Cortex of kidney (tissue), 1 donor: Measurements from ENCODE around the gene PARD3.
"Not testable (repeated sequence)": the region's sequence is repeated elsewhere in the genome, so short reads cannot be mapped to it uniquely, and the experiment has no call there.

Experiments used
- DNase-seq: peaks from one replicate; lab custom pipeline; 2025; lab: John Stamatoyannopoulos, UW

The PARD3 gene

DNA sequence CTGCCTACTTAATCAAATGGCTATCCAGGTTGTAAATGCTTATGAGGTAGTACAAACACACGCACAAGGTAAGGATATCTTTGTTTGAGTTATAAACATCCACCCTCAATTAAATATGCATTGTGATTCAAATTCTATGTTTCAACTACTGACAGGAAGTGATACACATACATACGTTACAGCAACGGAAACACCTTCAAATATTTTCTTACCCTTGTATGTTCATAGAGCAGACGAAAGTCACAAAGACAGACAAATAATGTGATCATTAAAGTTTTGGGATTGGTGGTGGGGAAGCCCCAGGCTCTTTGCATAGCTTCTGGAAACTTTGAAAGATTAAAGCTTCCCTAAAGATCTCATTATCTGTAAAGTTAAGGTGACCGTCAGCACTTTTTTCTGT is 521.0 kb downstream of the PARD3 start:
- no peak for DNase-seq

DNA sequence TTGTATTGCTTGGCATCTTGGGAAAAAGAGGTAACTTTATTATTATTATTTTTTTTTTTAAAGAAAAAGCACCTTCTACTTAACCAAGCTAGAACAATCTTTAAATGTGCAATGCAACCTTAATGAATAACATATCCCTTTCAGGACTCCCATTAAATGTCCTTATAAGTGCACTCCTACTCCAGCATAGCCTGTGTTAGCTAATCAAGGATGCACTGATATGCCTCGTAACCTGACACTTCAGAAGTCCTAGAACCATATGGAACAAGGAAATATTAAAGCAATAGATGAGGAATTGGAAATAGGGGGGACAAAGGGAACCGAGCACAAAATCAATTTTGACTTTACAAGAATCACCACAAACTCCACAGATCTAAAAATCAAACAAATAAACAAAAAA is 522.4 kb downstream of the PARD3 start:
- DNase-seq = no peak

DNA sequence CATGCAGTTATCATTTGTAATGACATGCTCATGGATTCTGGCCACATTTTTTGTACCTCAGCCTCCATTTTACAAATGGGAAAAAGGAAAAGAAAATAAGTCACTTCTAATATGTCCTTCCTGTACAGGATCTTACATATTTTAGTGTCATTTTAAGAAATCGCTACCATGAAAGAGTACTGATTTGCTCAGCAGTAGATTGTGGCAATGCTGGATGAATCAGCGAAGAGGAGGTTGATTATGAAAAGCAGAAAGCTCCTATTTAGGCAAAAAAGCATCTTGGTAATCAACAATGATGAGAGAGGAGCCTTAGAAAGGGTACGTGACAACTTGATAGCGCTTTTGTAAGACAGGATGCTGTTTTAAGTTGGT is 522.9 kb downstream of the PARD3 start:
- DNase-seq = no peak

DNA sequence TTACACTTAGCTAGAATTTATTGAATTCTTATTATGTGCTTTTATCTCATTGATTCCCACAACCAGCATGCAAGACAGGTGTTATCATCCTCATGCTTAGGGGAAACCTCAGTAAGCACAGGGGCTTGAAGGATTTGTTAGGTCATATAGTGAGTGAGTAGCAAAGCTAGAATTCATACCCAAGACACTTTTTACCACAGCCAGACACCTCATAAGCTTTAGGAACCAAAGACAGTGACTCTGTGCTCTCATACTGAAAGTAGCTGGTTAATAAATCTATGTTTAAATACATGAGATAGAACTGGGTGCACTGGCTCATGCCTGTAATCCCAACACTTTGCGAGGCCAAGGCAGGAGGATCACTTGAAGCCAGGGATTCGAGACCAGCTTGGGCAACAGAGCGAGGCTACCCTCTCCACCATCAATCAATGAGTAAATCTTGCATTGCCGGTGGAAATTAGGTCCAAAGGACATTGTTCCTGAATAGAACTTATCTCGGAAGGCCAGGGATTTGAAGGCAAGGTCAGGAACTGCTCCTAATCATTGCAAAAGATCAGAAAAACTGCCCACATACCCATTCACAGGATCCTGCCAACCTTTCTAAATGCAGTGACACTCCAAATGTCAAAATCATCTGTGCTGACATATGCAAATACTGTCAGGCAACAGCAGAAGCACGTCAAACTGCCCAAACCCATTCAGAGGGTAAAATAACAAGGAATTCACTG is 523.5 kb downstream of the PARD3 start:
- no peak for DNase-seq

DNA sequence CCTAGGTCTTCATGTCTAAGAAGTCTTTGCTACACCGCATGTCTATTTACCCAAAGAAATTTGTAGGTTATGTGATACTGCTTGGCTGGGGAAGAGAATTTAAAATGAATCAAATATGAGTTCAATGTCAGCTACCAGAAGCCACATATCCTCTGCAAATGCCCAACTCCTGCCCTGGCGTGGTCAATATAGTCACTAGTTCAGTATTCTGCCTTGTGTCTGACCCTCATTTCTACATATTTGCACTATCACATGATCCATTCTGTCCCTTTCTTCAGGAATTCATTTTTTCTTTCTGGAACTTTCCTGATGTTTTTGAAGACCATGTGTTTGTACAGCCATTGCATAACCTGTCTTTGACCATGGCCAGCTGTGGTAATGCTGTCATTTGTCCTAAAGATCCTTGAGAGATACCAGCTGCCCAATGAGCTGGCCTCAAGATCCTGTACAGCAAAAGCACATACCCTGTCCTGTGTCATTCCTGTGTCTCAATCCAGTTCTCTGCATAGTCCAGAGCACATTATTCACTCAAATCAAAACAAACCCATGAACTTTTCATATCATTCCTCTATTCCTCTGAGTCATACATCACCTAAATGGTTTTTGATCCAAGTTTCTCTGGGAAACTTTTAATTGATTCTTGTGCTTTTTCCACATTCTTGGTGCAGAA is 524.5 kb downstream of the PARD3 start:
- no peak for DNase-seq

DNA sequence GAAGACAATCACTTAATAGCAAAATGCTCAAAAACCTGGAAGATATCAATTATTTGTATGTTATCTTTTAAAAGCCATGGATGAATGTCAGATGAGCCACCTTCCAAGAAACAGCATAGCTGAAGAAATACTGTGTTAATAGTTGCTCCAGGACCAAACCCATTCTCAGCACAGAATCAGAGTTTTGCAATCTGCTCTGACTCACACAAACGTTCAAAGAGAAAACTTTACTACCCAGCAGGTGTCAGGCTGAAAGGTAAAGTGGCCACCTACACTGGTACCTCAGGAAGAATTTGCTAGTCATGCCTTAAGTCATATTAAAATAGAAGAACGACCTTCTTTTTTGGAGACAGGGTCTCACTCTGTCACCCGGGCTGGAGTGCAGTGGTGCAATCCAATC is 526.5 kb downstream of the PARD3 start:
- DNase-seq = no peak

DNA sequence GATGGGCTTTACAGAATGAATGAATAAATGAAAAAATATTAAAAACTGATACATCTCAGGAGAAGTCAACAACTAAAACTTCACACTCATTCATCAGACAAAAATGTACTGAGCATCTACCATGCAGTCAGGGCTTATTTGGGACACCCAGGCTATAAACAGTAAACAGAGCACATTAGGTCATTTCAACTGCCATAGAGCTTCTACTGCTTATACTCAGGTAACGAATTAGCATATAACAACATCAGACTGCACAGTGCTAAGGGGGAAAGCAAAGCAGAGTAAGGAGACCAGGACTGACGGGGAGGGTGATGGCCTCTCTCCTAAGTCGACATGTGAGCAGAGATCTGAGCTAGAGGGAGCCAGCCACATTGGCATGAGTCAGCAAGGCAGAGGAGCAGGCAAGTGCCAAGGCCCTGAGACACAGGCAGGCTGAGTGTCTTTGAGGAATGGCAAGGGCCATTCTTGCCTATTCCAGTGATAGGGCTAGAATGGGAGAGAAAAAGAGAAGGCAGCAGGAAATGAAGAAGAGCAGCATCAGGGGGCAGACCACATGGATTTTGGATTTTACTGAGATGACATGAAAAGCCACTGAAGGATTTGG is 528.9 kb downstream of the PARD3 start:
- no peak for DNase-seq

DNA sequence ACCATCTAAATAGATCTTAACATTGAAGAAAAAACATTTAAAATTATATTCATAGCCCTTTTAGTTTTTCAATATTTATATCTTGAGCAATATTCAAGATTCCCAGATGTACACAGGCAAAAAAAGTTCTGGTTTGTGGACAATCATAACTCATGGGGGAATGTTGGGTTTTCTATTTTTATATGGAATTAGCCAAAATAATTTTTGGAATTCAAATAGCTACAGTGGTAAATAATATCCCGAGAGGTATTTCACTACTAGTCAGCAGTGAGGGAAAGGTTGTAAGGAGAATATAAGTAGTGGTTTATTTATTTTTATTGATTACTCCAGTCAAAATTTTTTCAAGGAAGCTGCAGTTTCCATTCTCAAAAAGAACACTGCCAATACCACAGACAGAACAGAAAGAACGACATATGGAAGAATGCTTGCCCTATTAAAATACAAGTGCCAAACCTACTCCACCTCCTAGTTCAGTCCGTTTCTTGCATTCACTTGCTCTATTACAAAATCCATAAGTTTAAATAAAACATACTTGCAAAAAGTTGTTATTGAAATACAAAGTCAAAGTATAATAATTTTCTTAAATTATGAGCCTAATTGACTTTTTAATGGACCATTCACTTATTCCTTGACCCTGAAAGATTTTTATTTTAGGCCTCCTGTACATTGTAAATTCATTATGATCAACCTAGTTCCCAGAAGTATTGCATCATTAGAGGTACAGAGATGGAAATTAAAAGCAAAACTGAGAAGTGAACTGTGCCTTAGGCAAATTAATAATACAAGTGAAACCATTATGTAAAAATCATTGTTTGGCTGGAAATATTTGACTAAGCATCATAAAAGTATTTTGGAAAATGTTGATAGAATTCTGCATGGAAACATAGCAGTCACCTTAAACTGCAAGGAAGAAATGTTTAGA is 533.2 kb downstream of the PARD3 start:
- DNase-seq = no peak

DNA sequence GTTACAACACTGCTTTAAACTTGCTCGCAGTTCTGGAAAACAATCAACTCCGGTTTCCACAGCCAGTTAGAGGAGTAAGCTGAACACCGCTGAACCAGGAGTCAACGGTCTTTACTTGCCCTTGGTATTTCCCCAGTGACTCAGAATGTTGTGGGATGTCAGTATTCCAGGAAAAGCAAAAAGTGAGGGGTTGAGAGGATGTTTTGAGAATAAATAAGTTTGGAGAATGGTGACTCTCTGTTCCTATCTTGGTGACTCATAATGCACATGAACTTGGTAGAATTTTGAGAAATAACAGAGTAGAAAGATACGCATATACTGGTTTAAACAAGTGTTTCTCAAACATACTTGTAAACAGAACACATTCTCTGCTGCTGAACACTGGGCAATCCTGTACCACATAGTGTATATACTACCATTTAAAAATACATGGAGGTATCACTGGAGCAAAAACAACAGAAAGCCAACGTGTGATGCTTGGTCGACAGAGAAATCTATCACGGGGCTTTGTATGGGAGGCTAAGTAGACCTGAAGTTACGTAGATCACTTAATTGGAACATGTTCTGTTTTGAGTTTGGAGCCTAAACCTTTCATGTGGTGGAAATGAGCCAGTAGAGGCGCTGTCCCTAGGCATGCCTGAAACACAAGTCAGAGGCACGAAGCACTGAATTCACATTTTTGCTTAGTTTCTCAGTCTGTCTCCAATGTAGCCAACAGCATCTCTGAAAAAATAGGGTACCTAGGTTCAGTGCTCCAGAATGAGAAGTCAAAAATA is 534.3 kb downstream of the PARD3 start:
- no peak for DNase-seq

DNA sequence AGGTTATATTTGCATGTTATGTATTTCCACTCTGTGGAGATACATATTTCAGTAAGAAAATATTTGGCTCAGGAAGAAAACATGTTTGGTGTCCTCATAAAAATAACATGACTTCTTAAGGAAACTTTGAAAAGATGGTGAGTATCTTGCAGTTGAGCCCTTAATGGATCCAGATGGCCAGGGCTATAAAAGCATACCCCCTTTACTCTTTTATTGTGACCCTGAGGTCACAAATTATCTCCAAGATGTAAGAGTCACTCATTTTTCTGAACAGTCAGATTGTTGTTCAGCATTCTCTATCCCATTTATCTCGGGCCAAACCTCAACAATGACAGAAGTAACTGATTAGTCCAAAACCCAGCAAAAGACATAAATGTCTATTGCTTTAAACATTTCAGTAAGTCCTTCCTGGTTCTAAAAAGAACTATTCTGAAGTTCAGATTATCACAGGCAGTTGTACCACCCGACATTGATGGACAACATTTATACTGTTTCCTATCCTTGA is 539.4 kb downstream of the PARD3 start:
- no peak for DNase-seq

DNA sequence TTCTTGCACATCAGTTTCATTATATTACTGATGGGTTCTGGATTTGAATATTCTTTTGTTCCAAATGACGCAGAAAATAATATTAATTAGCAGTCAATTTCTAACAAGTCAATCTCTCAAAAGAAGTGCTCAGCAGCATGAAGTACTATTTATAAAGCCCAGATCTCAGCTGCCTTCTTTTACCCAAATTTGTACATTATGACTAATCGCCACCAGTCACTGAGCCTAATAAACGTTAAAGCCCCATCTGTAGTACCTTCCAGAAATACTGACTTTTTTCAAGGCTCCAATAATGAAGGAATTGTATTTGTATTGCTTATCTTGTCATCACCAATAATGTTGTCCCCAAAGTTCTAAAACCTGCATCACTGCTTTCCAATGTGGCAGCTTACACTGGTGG is 540.2 kb downstream of the PARD3 start:
- DNase-seq = no peak

DNA sequence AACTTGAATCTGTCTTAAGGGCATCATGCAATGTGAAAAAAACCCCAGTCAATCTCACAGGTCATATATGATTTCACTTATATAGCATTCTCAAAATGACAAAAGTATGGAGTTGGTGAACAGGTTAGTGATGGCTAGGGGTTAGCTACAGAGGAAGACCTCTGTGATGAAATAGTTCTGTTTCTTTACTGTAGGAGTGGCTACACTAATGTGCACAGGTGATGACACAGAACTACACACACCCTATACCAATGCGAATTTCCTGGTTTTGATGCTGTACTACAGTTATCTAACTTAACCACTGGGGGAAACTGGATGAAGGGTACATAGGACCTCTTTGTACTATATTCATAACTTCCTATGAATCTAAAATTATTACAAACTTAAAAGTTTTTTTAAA is 541.8 kb downstream of the PARD3 start:
- no peak for DNase-seq

DNA sequence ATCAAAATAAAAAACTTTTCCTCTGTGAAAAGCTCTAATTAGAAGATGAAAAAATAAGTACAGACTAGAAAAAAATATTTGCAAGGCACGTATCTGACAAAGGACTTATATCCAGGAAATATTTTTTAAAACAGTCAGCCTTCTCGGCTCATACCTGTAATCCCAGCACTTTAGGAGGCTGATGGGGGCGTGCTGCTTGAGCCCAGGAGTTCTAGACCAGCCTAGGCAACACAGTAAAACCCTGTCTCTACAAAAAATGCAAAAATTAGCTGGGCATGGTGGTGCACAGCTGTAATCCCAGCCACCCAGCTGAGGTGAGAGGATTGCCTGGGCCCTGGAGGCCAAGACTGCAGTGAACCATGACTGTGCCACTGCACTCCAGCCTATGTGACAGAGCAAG is 542.8 kb downstream of the PARD3 start:
- DNase-seq = no peak

DNA sequence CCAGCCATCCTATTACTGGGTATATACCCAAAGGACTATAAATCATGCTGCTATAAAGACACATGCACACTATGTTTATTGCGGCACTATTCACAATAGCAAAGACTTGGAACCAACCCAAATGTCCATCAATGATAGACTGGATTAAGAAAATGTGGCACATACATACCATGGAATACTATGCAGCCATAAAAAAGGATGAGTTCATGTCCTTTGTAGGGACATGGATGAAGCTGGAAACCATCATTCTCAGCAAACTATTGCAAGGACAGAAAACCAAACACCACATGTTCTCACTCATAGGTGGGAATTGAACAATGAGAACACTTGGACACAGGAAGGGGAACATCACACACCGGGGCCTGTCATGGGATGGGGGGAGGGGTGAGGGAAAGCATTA is 546.7 kb downstream of the PARD3 start:
- not testable (repeated sequence) for DNase-seq

DNA sequence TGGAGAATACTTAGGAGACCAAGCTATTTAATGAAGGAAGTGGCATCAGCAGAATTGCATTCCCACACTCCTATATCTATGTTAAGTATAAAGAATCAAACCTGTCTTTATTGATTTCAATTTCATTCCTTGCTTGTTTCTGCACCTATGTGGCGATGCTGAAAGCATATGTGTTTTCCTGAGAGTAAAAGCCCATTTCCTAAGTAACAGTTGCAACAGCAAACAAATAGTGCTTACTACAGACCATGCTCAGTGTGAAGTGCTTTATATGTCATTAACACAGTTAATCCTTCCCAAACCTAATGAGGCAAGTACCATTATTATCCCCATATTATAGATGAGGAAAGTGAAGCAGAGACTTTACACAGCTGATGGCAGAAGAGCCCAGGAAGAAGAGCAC is 552.1 kb downstream of the PARD3 start:
- no peak for DNase-seq

DNA sequence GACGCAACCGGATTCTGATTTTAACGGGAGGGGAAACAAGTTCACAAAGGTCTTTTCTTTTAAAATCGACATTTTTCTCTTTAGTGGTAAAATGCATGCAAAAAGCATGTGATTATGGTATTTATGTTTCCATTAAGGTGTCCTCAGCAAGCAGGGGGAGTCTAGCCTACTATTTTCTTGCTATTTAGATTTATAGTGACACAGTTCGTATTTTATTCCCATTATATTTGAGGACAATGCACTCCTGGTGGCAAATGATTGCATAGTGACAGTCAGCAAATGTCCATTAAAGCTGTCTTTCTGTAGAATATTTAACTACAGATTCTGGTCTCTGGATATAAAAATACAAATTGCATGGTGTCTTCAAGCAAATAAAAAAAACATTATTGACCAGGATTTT is 554.2 kb downstream of the PARD3 start:
- DNase-seq = no peak

DNA sequence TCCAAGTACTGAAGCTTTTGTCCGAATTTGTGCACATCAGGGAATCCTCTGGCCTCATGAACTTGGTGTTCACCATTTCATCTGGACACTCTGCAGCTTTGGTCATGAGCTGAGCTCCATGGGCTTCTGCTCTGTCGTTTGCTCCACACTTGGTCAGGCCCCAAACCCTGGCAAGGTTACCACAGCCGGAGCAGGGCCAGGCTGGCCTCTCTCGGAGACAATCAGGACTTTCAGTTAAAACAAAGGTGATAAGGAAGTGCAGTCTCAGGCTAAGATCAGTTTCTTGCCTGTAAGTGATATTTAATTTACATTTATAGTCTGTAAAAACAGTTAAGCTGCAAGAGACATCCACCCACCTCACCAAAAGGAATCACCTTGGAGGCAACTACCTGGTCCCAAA is 558.9 kb downstream of the PARD3 start:
- DNase-seq = no peak

DNA sequence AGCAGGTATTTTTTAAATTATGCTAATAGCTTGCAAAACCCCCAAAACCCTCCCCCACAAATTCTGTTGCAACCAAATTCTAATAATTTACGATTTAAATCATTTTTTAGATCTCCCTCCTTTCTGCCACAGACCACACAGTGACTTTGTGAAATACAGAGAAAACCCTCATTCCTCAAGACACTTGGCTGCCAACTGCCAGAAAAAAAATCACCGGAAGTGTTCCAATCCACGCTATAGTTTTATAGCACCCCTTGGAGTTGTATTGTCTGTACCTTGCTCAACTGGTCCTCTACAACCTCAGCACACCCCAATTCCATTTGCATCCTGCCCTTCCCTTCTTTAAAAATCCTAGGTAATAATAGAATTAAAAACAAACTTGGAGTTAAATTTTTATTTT is 560.1 kb downstream of the PARD3 start:
- DNase-seq = no peak

DNA sequence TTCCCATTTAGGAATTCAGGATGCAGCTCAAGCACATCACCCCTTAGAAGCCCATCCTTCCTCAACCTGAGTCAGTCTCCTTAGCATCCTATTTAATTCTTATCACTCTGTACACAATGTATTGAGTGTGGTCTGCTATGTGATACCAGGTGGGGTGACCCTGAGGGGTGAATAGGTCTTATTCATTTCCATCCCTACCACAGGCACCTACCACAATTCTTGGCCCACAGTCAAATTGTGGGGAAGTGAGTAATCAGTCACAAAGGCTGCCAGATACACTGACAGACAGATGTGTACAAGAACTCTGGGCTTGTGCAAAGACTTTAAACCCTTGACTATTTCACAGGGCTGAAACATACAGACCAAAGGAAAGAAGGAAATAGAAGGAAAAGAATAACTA is 560.5 kb downstream of the PARD3 start:
- DNase-seq = no peak

DNA sequence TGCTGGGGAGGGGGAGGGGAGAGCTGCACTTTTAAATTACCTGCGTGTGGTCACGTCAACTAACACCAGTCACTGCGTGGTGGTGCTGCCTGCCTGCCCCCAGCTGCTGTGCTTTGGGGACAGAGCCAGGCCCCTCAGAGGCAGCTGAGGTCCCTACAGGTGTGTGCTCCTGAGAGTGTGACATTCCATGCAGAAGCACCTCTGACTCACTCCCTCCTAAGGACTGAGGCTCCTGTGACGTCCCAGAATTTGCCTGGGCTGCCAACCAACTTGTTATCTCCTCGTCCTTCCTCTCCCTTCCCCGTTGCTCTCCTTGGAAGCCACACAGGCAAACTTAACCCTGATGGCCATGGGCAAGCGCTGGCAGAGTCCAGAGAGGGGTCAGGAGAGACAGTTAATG is 563.0 kb downstream of the PARD3 start:
- DNase-seq = no peak

DNA sequence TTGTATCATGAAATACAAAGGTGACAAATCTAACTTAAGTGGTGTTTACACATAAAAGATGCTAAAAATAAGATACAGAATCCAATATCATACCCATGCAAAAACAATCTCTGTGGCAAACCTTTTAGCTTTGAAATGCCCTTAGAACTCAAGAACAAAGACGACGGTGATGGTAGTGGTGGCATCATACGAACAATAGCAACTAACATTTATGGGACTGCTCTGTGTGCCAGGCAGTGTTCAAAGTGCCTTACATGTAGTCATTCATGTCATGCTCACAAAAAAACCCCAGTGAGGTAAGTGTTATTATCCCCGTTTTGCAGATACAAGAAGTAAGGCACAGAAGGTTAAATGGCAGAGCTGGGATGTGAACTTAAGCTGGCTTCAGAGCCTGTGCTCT is 563.9 kb downstream of the PARD3 start:
- DNase-seq = no peak

DNA sequence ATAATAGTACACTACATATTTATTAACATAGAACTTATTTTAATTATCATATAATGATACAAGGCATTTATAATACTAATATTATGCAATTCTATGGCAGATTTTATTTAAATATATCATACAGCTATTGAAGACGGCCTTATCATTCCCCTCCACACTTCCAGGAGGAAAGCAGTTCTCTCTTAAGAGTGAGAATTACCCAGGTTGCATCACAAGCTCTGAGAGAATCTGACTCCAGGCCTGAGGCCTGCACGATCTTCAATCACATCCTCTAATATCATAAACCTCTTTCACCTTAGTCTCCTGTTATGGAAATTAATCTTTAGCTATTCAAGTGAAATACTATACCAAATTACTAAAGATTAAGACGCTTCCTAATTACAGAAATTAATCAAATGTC is 564.4 kb downstream of the PARD3 start:
- no peak for DNase-seq
